Ovary (tissue), 9 donors: Measurements from ENCODE around the gene CALCA. TPM values are rescaled to one million over a fixed set of nuclear protein-coding genes. Genes with fewer than 3 reads are reported as not detected.

Experiments used
- DNase-seq, 5 donors: peaks; one replicate each; pipeline ENCODE4 v3.0.0-alpha.2; 2019 to 2020
- H3K27ac ChIP-seq, 2 donors: fragments of 200-600 bp; one replicate each; pipeline versions ENCODE4 v1.5.1 to v1.8.0; 2019 to 2022
- H3K27me3 ChIP-seq: fragments of 200-600 bp; one replicate; pipeline ENCODE4 v1.8.0; 2022
- H3K36me3 ChIP-seq: fragments of 200-600 bp; sonication (generic); one replicate; pipeline ENCODE4 v1.5.1; 2019
- H3K4me1 ChIP-seq: one replicate; pipeline ENCODE4 v1.8.1; 2013; ENCODE audit warnings: mild to moderate bottlenecking, moderate library complexity; ENCODE audit not compliant: insufficient read depth
- H3K4me3 ChIP-seq: fragments of 200-600 bp; sonication (generic); one replicate; pipeline ENCODE4 v1.5.1; 2017
- H3K9me3 ChIP-seq, 2 donors: fragments of 200-600 bp in 1 of 2; sonication (generic) in 1 of 2; one replicate each; pipeline versions ENCODE4 v1.5.1 to v1.8.1; 2013 to 2019; ENCODE audit warnings: mild to moderate bottlenecking in 1 of 2, moderate library complexity in 1 of 2
- CTCF ChIP-seq, 3 donors: fragments of 450-650 bp in 2 of 3; fragments of 200-600 bp in 1 of 3; IDR thresholded peaks; one replicate each; pipeline versions ENCODE4 v1.5.1 to v1.8.0; 2016 to 2022; ENCODE audit warnings: antibody characterized with exemption in 3 of 3, mild to moderate bottlenecking in 1 of 3
- EP300 ChIP-seq: sonication (generic); formaldehyde crosslinking; IDR thresholded peaks from one replicate; pipeline ENCODE4 v1.6.1; 2017; ENCODE audit warnings: antibody characterized with exemption
- POLR2A ChIP-seq: fragments of 450-650 bp; IDR thresholded peaks from one replicate; pipeline ENCODE4 v1.6.1; 2017; ENCODE audit warnings: antibody characterized with exemption, mild to moderate bottlenecking, moderate library complexity
- WGBS, 3 donors: extraction: QIAGEN DNeasy Blood & Tissue Kit in 1 of 3; methylation state at CpG; one replicate each; pipeline versions ENCODE4 v1.1.5 to v1.1.7; 2013 to 2017; 5-methylcytosine and 5-hydroxymethylcytosine counted together
- intact Hi-C, 4 donors: fragments of 100-400 bp; cut with DNase I; formaldehyde crosslinking; loops; one replicate each; pipeline versions ENCODE4 v1.11.0 to v1.15.1; 2022 to 2023
- polyA plus RNA-seq, 2 donors: library from polyadenylated mRNA; stranded (reverse); fragments of 200-250 nt in 1 of 2; fragments of 350-450 nt in 1 of 2; fragmentation: Illumina TruSeq in 1 of 2; extraction: RNeasy Lipid Tissue Mini Kit (QIAGEN cat#74804) in 1 of 2; gene quantifications; one replicate each; pipeline ENCODE4 v1.2.3, GENCODE V29; 2013 to 2014
- total RNA-seq, 7 donors: library from RNA; depleted of rRNA in 2 of 7; stranded (reverse); fragments of >200 nt in 2 of 7; fragmentation: NEBNext Ultra II Directional in 3 of 7; extraction: Animal tissue kit (Norgen Biotek cat#: 25700) in 3 of 7; gene quantifications; one replicate each; pipeline versions ENCODE4 v1.1.0 to v1.2.4, GENCODE V29; 2016 to 2023
- donor health status: DM: no; HTN: no; CAD: no; lungs with moderate emphysema.
- donor health status: DM: no; HTN: no; CAD: no.
- donor health status: Bipolar disorder and iron deficiency.
- donor health status: DM: yes; HTN: yes; CAD: no.
- donor health status: DM: no; HTN: no; CAD: no.
- donor health status: DM: yes; HTN: yes; CAD: no.

Gene CALCA
- total and polyA plus RNA-seq, 9 donors, result not detected

DNA sequence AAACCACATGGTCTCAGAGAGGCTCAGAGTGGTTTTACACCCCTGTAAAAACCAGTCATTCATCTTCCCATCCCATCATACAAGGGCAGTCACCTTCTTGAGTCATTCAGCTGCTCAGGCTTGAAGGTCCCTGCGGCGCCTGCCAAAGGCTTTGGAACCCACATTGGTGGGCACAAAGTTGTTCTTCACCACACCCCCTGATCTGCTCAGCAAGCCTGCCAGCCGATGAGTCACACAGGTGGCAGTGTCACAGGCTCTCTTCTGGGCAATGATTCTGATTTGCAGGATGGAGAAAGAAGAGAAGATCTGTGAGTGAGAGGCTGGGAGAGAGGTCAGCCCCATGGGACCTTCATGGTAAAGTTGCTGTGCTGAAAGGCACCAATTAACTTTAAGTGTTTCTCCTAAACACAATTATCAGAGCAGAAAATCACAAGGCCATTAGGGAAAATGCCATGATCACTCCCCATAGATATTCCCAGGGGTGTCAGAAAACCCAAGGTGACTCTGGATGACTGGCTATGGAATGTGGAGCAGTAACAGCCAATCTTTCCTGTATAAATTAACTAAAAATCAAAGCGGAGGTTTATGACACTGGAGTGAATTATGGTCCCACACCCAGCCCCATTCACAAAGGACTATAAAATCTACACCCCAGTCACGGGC is 4.4 kb downstream of the CALCA start:
- H3K36me3 ChIP-seq, result no peaks in the 10 kb centered on the region
- no peaks in the 10 kb centered on the region for H3K27me3 ChIP-seq
- TF ChIP-seq CTCF (IDR thresholded peaks at IDR 0.05) (no peak), EP300 (no peak), POLR2A (no peak)
- no peak overlapping the region for H3K4me3 ChIP-seq
- H3K4me1 ChIP-seq, result no peaks in the 10 kb centered on the region
- intact Hi-C loops, result no loop called here
- no peak overlapping the region for H3K27ac ChIP-seq
- H3K9me3 ChIP-seq, result no peaks in the 10 kb centered on the region
- DNase-seq, result no peak
- 63 to 66% (median 64%) methylated on average over 5 of the region's 5 CpGs for WGBS, 3 donors

- no peaks in the 10 kb centered on the region for H3K4me1 ChIP-seq
- WGBS, 3 donors, result 74 to 81% (median 76%) methylated on average over 2 of the region's 2 CpGs
- no peak for TF ChIP-seq EP300
- no peak for TF ChIP-seq CTCF (IDR thresholded peaks at IDR 0.05)
- no peak for TF ChIP-seq POLR2A
Observed at GRCh38 chr11:14956111-14956510, 16.0 kb downstream of the CALCA start.

DNA sequence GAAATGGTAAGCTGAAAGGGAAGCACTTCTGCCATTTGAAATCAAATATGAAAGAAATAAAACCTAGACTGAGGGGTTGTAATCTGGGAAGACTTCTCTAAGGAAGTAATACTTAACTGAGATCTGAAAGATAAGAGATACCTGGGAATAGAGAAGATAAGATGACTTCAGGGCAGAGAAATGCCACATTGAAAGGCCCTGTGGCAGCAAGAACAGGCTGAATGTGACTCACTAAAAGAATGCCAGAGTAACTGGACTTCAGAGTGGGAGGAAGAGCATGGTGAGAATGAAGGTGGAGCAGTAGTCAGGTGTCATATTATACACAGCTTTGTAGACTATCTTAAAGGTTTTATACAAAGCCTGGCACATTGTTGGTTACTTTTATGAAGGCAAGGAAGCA is 17.6 kb downstream of the CALCA start:
- no peak for DNase-seq
- no peaks in the 10 kb centered on the region for H3K36me3 ChIP-seq
- no peaks in the 10 kb centered on the region for H3K27me3 ChIP-seq
- H3K4me1 ChIP-seq, result no peaks in the 10 kb centered on the region
- no peak overlapping the region for H3K27ac ChIP-seq
- H3K4me3 ChIP-seq, result no peak overlapping the region
- no peaks in the 10 kb centered on the region for H3K9me3 ChIP-seq
- TF ChIP-seq POLR2A, result no peak
- no peak for TF ChIP-seq EP300
- TF ChIP-seq CTCF (IDR thresholded peaks at IDR 0.05), result no peak
- intact Hi-C loops, result no loop called here

More at GRCh38 chr11:14956111-14956510, 16.0 kb downstream of the CALCA start:
- H3K9me3 ChIP-seq, result no peaks in the 10 kb centered on the region
- DNase-seq, result no peak
- intact Hi-C loops, result no loop called here
- no peaks in the 10 kb centered on the region for H3K36me3 ChIP-seq
- H3K27me3 ChIP-seq, result no peaks in the 10 kb centered on the region
- no peak overlapping the region for H3K27ac ChIP-seq
- no peak overlapping the region for H3K4me3 ChIP-seq

DNA sequence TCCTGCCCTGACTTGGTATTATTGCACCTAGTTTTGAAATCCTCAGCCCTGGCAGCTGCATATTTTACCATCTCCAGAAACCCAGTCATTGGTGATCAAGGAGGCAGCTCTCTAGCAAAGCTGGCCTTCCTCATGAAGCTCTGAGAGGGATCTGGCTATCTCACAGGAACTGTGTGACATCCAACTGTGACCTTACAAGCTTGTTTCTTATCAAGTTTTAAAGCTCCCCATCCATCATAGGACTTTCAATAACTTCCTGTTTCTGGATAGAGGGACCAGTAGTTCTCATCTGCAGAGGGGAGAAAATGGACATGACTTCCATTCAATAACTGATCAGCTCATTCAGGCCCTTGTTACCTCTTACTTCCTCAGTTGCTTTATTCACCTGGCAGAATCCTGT is 18.2 kb downstream of the CALCA start:
- Histone ChIP-seq H3K27me3 (no peaks in the 10 kb centered on the region), H3K4me3 (no peak overlapping the region), H3K36me3 (no peaks in the 10 kb centered on the region), H3K4me1 (no peaks in the 10 kb centered on the region), H3K9me3 (no peaks in the 10 kb centered on the region), H3K27ac (no peak overlapping the region)
- no peak for DNase-seq
- intact Hi-C loops, result no loop called here
- no peak for TF ChIP-seq EP300
- no peak for TF ChIP-seq CTCF (IDR thresholded peaks at IDR 0.05)
- TF ChIP-seq POLR2A, result no peak
